Sigmoid colon (tissue), 7 donors: Measurements from ENCODE around the gene HOMER2. TPM values are rescaled to one million over a fixed set of nuclear protein-coding genes. Genes with fewer than 3 reads are reported as not detected.

Source experiments
- DNase-seq: peaks from one replicate; pipeline ENCODE4 v3.0.0-alpha.2; 2019
- H3K27ac ChIP-seq, 4 donors: fragments of 200-600 bp; sonication (generic); one replicate each; pipeline ENCODE4 v1.5.1; 2016 to 2019; ENCODE audit warnings: mild to moderate bottlenecking in 1 of 4
- H3K27me3 ChIP-seq, 3 donors: fragments of 200-600 bp; sonication (generic); one replicate each; pipeline ENCODE4 v1.5.1; 2019; ENCODE audit warnings: mild to moderate bottlenecking in 1 of 3
- H3K36me3 ChIP-seq, 4 donors: fragments of 200-600 bp; sonication (generic); one replicate each; pipeline ENCODE4 v1.5.1; 2016 to 2019
- H3K4me1 ChIP-seq, 4 donors: fragments of 200-600 bp; sonication (generic); one replicate each; pipeline ENCODE4 v1.5.1; 2017 to 2019
- H3K4me3 ChIP-seq, 4 donors: fragments of 200-600 bp; sonication (generic); one replicate each; pipeline ENCODE4 v1.5.1; 2017 to 2019; ENCODE audit warnings: mild to moderate bottlenecking in 2 of 4, moderate library complexity in 1 of 4
- H3K9me3 ChIP-seq, 4 donors: fragments of 200-600 bp in 3 of 4; sonication (generic) in 3 of 4; one replicate each; pipeline versions ENCODE4 v1.5.1 to v1.6.1; 2013 to 2019
- CTCF ChIP-seq, 4 experiments: fragments of 450-650 bp in 3 of 4; fragments of 200-600 bp in 1 of 4; IDR thresholded peaks; one replicate each; pipeline ENCODE4 v1.5.1; 2016 to 2019; ENCODE audit warnings: antibody characterized with exemption in 4 of 4, mild to moderate bottlenecking in 3 of 4, moderate library complexity in 2 of 4
- EP300 ChIP-seq, 4 donors: sonication (generic); formaldehyde crosslinking; IDR thresholded peaks; one replicate each; pipeline ENCODE4 v1.6.1; 2017; ENCODE audit warnings: antibody characterized with exemption in 4 of 4
- POLR2A ChIP-seq, 2 donors: fragments of 450-650 bp; IDR thresholded peaks; one replicate each; pipeline ENCODE4 v1.6.1; 2016; ENCODE audit warnings: antibody characterized with exemption in 2 of 2, mild to moderate bottlenecking in 2 of 2, moderate library complexity in 2 of 2
- POLR2AphosphoS5 ChIP-seq, 4 donors: sonication (generic); formaldehyde crosslinking; IDR thresholded peaks; one replicate each; pipeline ENCODE4 v1.6.1; 2017; ENCODE audit warnings: antibody characterized with exemption in 4 of 4
- WGBS, 2 donors: extraction: QIAGEN DNeasy Blood & Tissue Kit; methylation state at CpG; one replicate each; pipeline ENCODE4 v1.1.7; 2013; 5-methylcytosine and 5-hydroxymethylcytosine counted together
- intact Hi-C: fragments of 100-400 bp; cut with DNase I; formaldehyde crosslinking; loops from one replicate; pipeline ENCODE4 v1.15.1; 2023
- polyA plus RNA-seq, 3 donors: library from polyadenylated mRNA; stranded (reverse); fragments of 200-250 nt; gene quantifications; one replicate each; pipeline ENCODE4 v1.2.3, GENCODE V29; 2013
- total RNA-seq, 4 donors: library from RNA; depleted of rRNA; stranded (reverse); fragments of >200 nt; gene quantifications; one replicate each; pipeline ENCODE4 v1.1.0, GENCODE V29; 2016
- donor health status: healthy with polysubstance abuse.
- donor health status: Bipolar disorder and iron deficiency.
- donor health status: healthy.

Gene HOMER2
- total and polyA plus RNA-seq, 7 donors, result under 0.01 to 16.8 (median 7.1) TPM

GRCh38 chr15:82950746-82951370 is 1.7 kb downstream of the HOMER2 start:
- H3K27ac ChIP-seq, result peak overlapping the region in 2 of 4 donors; percentile 58 to 72

GRCh38 chr15:82950295-82950694 is 2.2 kb downstream of the HOMER2 start:
- Histone ChIP-seq H3K9me3 (no peaks in the 10 kb centered on the region), H3K4me3 (no peak overlapping the region), H3K4me1 (peaks cover 0 to 16% (median 10%) of the 10 kb centered on the region in 4 donors), H3K27ac (no peak overlapping the region), H3K36me3 (no peaks in the 10 kb centered on the region), H3K27me3 (no peaks in the 10 kb centered on the region)
- DNase-seq, result no peak
- 67 to 71% methylated on average over 5 of the region's 5 CpGs for WGBS, 2 donors
- intact Hi-C loops, result loop anchor here (5.0 kb wide), 1 partner anchor 53 kb away; no protein-coding TSS in a partner anchor
- no peak for TF ChIP-seq EP300 (IDR thresholded peaks at IDR 0.05)
- TF ChIP-seq POLR2AphosphoS5 (IDR thresholded peaks at IDR 0.05), result no peak
- no peak for TF ChIP-seq POLR2A (IDR thresholded peaks at IDR 0.05)

More at GRCh38 chr15:82950746-82951370, 1.7 kb downstream of the HOMER2 start:
- intact Hi-C loops, result loop anchor here (5.0 kb wide), 1 partner anchor 54 kb away; no protein-coding TSS in a partner anchor
- H3K9me3 ChIP-seq, result no peaks in the 10 kb centered on the region
- H3K36me3 ChIP-seq, result no peaks in the 10 kb centered on the region
- H3K4me1 ChIP-seq, result peaks cover 0 to 16% (median 10%) of the 10 kb centered on the region in 4 donors
- no peak for DNase-seq
- H3K27me3 ChIP-seq, result no peaks in the 10 kb centered on the region
- TF ChIP-seq POLR2AphosphoS5 (IDR thresholded peaks at IDR 0.05) (no peak), POLR2A (IDR thresholded peaks at IDR 0.05) (no peak), EP300 (IDR thresholded peaks at IDR 0.05) (no peak), CTCF (IDR thresholded peaks at IDR 0.05) (no peak)
- no peak overlapping the region for H3K4me3 ChIP-seq
- 56 to 77% methylated on average over 6 of the region's 6 CpGs for WGBS, 2 donors

- intact Hi-C loops, result no loop called here
- Histone ChIP-seq H3K4me3 (no peak overlapping the region), H3K9me3 (no peaks in the 10 kb centered on the region), H3K4me1 (peaks cover 0 to 10% (median 1%) of the 10 kb centered on the region in 4 donors), H3K27ac (no peak overlapping the region), H3K36me3 (no peaks in the 10 kb centered on the region), H3K27me3 (no peaks in the 10 kb centered on the region)
- WGBS, 2 donors, result 85 to 87% methylated on average over 8 of the region's 8 CpGs
- DNase-seq, result no peak
- TF ChIP-seq POLR2AphosphoS5 (IDR thresholded peaks at IDR 0.05), result no peak
- no peak for TF ChIP-seq EP300 (IDR thresholded peaks at IDR 0.05)
- TF ChIP-seq CTCF (IDR thresholded peaks at IDR 0.05), result no peak
- no peak for TF ChIP-seq POLR2A (IDR thresholded peaks at IDR 0.05)
These were observed 6.3 kb downstream of the HOMER2 start for GRCh38 chr15:82946155-82946701.

- 85 to 90% methylated on average over 5 of the region's 5 CpGs for WGBS, 2 donors
These were observed 7.2 kb downstream of the HOMER2 start for GRCh38 chr15:82945326-82945725.

More at GRCh38 chr15:82945326-82945725, 7.2 kb downstream of the HOMER2 start:
- DNase-seq, result no peak
- H3K4me1 ChIP-seq, result peaks cover 0 to 1% (median 0%) of the 10 kb centered on the region in 4 donors
- TF ChIP-seq CTCF (IDR thresholded peaks at IDR 0.05) (no peak), POLR2A (IDR thresholded peaks at IDR 0.05) (no peak), EP300 (IDR thresholded peaks at IDR 0.05) (no peak), POLR2AphosphoS5 (IDR thresholded peaks at IDR 0.05) (no peak)
- no peaks in the 10 kb centered on the region for H3K27me3 ChIP-seq
- H3K36me3 ChIP-seq, result no peaks in the 10 kb centered on the region
- intact Hi-C loops, result no loop called here
- H3K9me3 ChIP-seq, result no peaks in the 10 kb centered on the region
- H3K4me3 ChIP-seq, result no peak overlapping the region
- no peak overlapping the region for H3K27ac ChIP-seq
